Measurements from ENCODE around the gene TRPV5.

Gene TRPV5

DNA sequence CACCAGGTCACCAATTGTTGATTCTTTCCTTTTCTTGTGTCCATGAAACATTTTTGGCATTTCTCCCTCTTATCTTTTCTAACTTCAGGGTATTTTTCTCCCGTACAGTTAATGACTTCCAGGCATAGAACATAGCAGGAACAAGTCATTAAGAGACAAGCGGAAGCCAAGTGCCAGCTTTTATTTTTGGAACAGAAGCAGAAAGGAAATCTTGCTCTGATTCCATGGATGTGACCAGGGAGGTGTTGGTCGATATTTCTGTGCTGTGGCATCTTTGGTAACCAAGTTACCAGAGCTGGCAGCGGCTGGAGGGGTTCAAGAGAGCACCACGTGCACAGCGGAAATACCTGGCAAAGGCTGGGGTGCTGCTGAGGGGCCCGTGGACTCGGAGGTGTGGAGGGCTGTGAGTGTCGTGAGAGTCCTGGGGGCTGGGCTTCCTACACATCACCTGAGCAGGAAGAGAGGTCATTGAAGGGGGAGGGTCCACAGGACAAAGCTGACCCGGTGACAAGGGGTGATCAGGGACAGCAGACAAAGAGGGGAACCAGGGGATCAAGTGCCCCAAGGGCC, 7.5 kb upstream of the TRPV5 start:
- TF ChIP-seq, protein P1, sequence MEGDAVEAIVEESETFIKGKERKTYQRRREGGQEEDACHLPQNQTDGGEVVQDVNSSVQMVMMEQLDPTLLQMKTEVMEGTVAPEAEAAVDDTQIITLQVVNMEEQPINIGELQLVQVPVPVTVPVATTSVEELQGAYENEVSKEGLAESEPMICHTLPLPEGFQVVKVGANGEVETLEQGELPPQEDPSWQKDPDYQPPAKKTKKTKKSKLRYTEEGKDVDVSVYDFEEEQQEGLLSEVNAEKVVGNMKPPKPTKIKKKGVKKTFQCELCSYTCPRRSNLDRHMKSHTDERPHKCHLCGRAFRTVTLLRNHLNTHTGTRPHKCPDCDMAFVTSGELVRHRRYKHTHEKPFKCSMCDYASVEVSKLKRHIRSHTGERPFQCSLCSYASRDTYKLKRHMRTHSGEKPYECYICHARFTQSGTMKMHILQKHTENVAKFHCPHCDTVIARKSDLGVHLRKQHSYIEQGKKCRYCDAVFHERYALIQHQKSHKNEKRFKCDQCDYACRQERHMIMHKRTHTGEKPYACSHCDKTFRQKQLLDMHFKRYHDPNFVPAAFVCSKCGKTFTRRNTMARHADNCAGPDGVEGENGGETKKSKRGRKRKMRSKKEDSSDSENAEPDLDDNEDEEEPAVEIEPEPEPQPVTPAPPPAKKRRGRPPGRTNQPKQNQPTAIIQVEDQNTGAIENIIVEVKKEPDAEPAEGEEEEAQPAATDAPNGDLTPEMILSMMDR (IDR thresholded peaks at IDR 0.05; ENCODE audit: low read depth, low read length) = no peak
- no peak overlapping the region for H3K4me3 ChIP-seq (ENCODE audit: low read depth, low read length)

DNA sequence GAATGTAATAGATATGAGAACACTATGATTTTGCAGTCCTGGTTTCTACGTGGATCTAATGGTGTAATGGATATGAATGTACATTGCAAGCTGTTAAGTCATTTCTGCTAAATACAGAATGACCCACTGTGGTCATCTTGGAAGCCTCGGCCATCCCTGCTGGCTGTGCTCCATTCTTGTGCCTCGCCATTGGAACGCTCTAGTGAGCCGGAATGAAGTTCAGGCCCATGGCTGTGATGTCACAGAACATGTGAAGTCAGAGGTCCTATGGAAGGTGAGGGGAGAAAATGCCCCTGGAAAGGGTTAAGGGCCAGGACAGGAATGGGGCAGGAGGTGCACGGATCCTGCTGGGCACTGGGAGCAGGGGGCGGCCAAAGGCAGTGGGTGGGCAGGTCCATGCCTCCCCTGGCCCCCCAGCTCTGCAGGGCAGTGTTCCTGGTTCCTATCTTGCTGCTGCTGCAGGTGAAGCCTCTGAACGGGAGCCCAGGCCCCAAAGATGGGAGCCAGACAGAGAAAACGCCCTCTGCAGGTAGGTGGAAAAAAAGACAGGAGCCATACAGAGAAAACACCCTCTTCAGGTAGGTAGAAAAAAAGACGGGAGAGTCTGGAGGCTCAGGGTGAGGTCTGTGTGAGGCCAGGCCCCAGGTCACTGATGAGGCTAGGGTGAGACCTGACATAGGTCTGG, 5.8 kb upstream of the TRPV5 start, which contains the start of gene LLCFC1:
TSS of gene LLCFC1 (plus strand) at position 259 of the 685 bp plus-strand sequence. CDS start at position 397, 138 bp downstream.
- TF ChIP-seq, protein P1 (IDR thresholded peaks at IDR 0.05; ENCODE audit: low read depth, low read length) = no peak
- no peak within 1 kb of the TSS for H3K4me3 ChIP-seq (ENCODE audit: low read depth, low read length)

- TF ChIP-seq, protein P1 (IDR thresholded peaks at IDR 0.05; ENCODE audit: low read depth, low read length) = no peak
- H3K4me3 ChIP-seq (ENCODE audit: low read depth, low read length) = no peak overlapping the region
Measured at GRCh38 chr7:142938611-142939010, 5.1 kb upstream of the TRPV5 start.

GRCh38 chr7:142935941-142936565, 2.5 kb upstream of the TRPV5 start:
- TF ChIP-seq, protein P1 (IDR thresholded peaks at IDR 0.05; ENCODE audit: low read depth, low read length) = no peak

GRCh38 chr7:142934056-142934455, 510 bp upstream of the TRPV5 start:
- no peak overlapping the region for H3K4me3 ChIP-seq (ENCODE audit: low read depth, low read length)
- TF ChIP-seq, protein P1 (IDR thresholded peaks at IDR 0.05; ENCODE audit: low read depth, low read length) = no peak

More at GRCh38 chr7:142935941-142936565, 2.5 kb upstream of the TRPV5 start:
- no peak overlapping the region for H3K4me3 ChIP-seq (ENCODE audit: low read depth, low read length)

GRCh38 chr7:142933092-142933475, 462 bp downstream of the TRPV5 start:
- TF ChIP-seq, protein P1 (IDR thresholded peaks at IDR 0.05; ENCODE audit: low read depth, low read length) = no peak

More at GRCh38 chr7:142933092-142933475, 462 bp downstream of the TRPV5 start:
- H3K4me3 ChIP-seq (ENCODE audit: low read depth, low read length) = no peak overlapping the region

Measured in WI38 (cell line).